Activated naive CD4-positive, alpha-beta T cell treated with anti-CD3 and anti-CD28 coated beads, Interleukin-2, amount 50 U/mL, for 72 hours (primary cell): ENCODE results near the gene SLC9B1. TPM values are rescaled to one million over a fixed set of nuclear protein-coding genes. Genes with fewer than 3 reads are reported as not detected.

Source experiments
- ATAC-seq, 2 donors: fragments of 150-1000 bp; cut with Tn5 transposase; 2 replicates each; pipeline ENCODE4 v1.10.0; 2021; ENCODE audit warnings: mild to moderate bottlenecking in 2 of 2, moderate library complexity in 2 of 2
- DNase-seq, 2 donors: peaks; one replicate each; pipeline ENCODE4 v3.0.0; 2021 to 2022; ENCODE audit warnings: low spot score in 2 of 2
- H3K27ac Mint-ChIP-seq, 2 donors: one replicate each; pipeline ENCODE4 v1.8.0; 2022; ENCODE audit warnings: mild to moderate bottlenecking in 2 of 2, mixed read lengths in 2 of 2
- H3K36me3 Mint-ChIP-seq, 2 donors: one replicate each; pipeline ENCODE4 v1.8.0; 2022; ENCODE audit warnings: mixed read lengths in 2 of 2
- H3K9me3 Mint-ChIP-seq, 2 donors: one replicate each; pipeline ENCODE4 v1.8.0; 2022; ENCODE audit warnings: mixed read lengths in 2 of 2
- total RNA-seq, 2 donors: library from RNA; stranded (reverse); gene quantifications; one replicate each; pipeline ENCODE4 v1.2.3, GENCODE V29; 2022

SLC9B1 gene
- 1 to 10 TPM; 1.4 to 1.8 TPM for total RNA-seq

DNA sequence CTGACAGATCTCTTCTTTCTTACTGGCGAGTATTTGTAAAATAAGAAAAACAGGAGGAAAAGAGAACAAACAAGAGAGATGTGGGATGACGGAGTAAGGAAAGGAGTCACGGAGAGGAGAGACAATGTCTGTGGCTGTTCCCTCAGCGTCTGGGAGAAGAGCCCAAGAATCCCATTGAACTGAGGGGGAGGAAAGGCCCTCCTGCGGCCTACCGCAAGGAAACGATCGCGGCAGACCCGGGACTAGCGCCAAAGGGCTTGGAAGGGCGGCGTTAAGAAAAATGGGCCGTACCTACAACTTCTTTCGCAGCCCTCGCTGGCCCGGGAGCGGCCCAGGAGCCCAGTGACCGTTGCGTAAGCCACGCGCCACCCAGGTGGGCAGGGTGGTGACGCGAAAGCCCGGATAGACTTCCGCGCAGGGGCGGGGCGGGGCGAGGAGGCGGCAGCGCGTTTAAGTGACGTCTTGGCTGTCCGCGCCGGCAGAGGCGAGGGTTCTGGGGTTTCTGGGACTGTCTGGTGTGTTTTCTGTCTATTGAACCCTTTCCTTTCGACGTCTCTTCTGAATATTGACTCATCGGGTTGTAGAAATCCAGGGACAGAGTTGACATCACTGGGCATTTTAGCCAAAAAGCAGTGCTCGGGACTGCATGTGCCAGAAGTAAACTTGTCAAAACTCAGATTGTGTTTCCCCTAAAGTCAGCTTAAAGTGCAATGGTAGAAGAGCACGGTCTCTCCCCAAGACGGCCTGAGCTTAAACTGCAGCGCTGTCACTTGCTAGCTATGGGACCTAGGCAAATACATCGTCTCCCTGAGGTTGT is at the start of gene SLC9B1:
Gene SLC9B1 (minus strand): TSS at position 398 of the 817 bp plus-strand sequence. CDS start 27,994 bp downstream, outside the sequence.
- DNase-seq (peak; percentile 93 to 94), ATAC-seq (peak; percentile 99)
- H3K9me3 Mint-ChIP-seq, result no peaks in the 10 kb centered on the region
- H3K36me3 Mint-ChIP-seq, result peaks cover 4 to 6% of the 10 kb centered on the region in 2 donors
- H3K27ac Mint-ChIP-seq, result peak within 1 kb of the TSS; percentile 96 to 99

DNA sequence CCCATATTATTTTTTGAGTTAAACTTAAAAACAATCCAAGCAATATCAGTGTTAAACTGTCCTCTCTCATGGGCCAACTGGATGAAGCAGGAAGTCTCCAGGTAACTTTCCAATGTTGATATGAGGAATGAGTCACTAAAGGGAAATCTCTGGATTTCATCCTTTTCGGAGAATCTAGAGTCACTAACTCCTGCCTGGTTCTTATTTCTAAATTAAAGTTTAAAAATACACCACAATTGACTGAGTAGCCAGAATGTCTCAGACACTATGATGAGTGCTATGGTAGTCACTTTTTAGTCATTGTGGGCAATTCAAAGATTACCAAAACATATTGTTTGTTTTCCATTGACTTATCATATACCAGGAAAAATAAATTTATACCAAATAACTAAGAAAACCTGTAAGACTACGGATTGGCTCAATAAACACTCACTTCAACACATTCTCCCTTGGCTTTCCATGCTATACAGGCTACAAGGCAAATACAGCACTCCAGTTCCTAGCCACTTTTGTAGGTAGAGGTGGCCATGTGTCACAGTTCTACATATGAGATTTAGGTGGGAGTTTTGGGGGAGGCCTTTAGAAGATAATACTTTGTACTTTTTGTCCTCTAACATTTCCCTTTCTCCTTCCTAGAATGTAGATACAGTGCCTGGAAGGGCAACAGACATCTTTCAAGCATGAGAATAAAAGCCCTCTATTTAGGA is 48.5 kb upstream of the SLC9B1 start:
- peak in 1 of 2 donors; percentile 73 for ATAC-seq
- H3K9me3 Mint-ChIP-seq, result no peaks in the 10 kb centered on the region
- DNase-seq, result no peak
- H3K27ac Mint-ChIP-seq, result no peak overlapping the region
- H3K36me3 Mint-ChIP-seq, result peaks cover 5 to 37% of the 10 kb centered on the region in 2 donors

DNA sequence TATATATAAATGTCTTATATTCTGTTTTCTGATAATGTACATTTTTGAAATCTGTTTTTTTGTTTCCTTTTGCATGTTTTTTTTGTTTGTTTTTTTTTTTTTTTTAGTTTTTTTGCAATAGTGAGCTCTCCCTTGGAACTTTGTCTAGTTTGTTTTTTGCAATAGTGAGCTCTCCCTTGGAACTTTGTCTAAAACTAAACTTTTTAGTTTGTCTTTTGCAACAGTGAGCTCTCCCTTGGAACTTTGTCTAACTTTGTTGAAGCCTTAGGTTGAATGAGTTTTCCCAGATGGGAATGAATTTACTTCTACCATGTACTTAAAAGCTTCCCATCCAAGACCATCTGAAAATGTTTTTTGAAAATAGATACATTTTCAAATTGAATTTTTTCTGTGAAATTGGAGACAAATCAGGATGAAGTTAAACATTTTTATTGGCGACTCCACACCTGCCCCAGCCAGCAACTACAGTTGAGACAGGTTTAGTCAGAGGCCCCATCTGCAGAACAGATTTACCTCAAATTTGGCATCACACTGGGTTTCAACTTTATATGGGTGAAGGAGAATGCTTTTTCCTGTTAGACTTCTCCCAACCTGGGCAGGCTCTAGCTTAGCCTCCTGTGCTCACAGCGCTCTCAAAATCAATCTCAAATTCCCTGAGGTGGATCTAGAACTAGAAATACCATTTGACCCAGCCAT is 41.1 kb upstream of the SLC9B1 start:
- Mint-ChIP-seq H3K36me3 (peaks cover 8 to 24% of the 10 kb centered on the region in 2 donors), H3K9me3 (no peaks in the 10 kb centered on the region), H3K27ac (peak overlapping the region in 1 of 2 donors; percentile 40)
- DNase-seq (no peak), ATAC-seq (no peak)

- Mint-ChIP-seq H3K9me3 (no peaks in the 10 kb centered on the region), H3K27ac (no peak overlapping the region), H3K36me3 (peaks cover 6 to 7% of the 10 kb centered on the region in 2 donors)
- DNase-seq (no peak), ATAC-seq (no peak)
Observed at GRCh38 chr4:103054030-103054429, 34.5 kb upstream of the SLC9B1 start.

- no peaks in the 10 kb centered on the region for H3K9me3 Mint-ChIP-seq
- H3K36me3 Mint-ChIP-seq, result peaks cover 7 to 8% of the 10 kb centered on the region in 2 donors
- no peak overlapping the region for H3K27ac Mint-ChIP-seq
- DNase-seq (no peak), ATAC-seq (no peak)
Observed at GRCh38 chr4:103052779-103053178, 33.3 kb upstream of the SLC9B1 start.

GRCh38 chr4:103052145-103052544 is 32.6 kb upstream of the SLC9B1 start:
- H3K27ac Mint-ChIP-seq, result no peak overlapping the region
- no peak for DNase-seq
- peaks cover 8 to 11% of the 10 kb centered on the region in 2 donors for H3K36me3 Mint-ChIP-seq
- ATAC-seq, result no peak
- no peaks in the 10 kb centered on the region for H3K9me3 Mint-ChIP-seq

GRCh38 chr4:103050736-103051436 is 31.4 kb upstream of the SLC9B1 start:
- Mint-ChIP-seq H3K27ac (peak overlapping the region; percentile 51 to 75), H3K36me3 (peaks cover 16 to 19% of the 10 kb centered on the region in 2 donors), H3K9me3 (no peaks in the 10 kb centered on the region)
- ATAC-seq, result peak; percentile 41 to 60
- no peak for DNase-seq

DNA sequence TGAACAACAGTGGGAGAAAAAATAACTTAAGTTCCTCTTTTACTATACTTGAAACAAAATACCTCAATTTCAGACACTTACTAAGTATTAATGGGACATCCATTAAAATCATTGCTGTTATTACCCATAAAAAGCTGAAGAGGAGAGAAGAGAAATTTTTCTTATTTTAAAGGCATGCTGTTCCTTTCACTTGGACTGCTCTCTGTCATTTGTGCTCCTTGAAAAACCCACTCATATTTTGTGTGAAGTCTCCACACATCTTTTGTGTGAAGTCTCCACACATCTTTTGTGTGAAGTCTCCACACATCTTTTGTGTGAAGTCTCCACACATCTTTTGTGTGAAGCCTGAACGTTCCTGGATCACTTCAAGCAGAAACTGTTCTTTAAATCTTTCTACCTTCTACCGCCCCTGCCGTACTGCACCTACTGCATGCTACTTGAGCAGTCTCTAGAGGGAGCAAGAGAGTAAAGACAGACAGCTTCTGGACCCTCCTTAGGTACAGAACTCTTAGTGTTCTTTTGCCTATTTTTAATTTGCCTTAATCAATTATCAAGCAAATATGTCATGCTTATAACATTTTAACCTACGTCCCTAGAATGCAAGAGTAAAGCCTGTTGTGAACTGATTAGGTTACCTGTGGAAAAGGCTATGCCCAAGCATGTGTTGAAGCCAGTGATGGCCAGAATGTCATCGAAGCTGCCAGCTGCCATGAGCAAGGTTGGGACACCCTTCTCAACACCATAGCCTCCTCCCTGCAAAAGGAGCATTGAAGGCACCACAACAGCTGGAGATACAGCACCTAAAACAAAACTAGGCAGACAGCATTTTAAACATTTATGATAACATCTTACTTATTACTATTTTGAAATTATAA is 27.1 kb upstream of the SLC9B1 start:
- H3K9me3 Mint-ChIP-seq, result no peaks in the 10 kb centered on the region
- DNase-seq, result peak in 1 of 2 donors; percentile 24
- ATAC-seq, result peak; percentile 88 to 90
- peaks cover 20 to 23% of the 10 kb centered on the region in 2 donors for H3K36me3 Mint-ChIP-seq
- H3K27ac Mint-ChIP-seq, result no peak overlapping the region

DNA sequence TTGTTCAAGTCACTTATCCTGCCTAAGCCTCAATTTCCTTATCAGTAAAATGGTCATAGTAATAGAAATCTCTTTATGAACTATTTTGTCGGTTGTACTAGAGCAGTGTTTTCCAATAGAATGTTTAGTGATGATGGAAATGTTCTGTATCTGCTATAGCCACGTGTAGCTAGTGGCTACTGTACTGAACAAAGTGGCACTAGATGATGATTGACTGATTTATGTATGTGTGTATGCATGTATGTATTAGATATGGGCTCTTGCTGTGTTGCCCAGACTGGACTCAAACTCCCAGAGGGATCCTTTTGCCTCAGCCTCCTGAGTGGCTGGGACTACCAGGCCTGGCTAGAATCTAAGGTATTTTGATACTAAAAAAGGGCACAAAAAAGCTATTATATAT is 24.7 kb upstream of the SLC9B1 start:
- DNase-seq (no peak), ATAC-seq (no peak)
- Mint-ChIP-seq H3K36me3 (peaks cover 17 to 20% of the 10 kb centered on the region in 2 donors), H3K9me3 (no peaks in the 10 kb centered on the region), H3K27ac (no peak overlapping the region)

DNA sequence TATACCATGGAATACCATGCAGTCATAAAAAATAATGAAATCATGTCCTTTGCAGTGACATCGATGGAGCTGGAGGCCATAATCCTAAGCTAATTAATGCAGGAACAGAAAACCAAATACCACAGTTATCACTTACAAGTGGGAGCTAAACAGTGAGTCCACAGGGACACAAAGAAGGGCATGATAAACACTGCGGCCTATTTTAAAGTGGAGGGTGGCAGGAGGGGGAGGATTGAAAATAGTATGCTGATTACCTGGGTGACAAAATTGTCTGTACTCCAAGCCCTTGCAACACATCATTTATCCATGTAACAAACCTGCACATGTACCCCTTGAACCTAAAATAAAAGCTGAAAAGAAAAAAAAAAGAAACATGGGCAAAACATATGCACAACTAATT is 16.7 kb upstream of the SLC9B1 start:
- no peak overlapping the region for H3K27ac Mint-ChIP-seq
- DNase-seq, result no peak
- peaks cover 11 to 13% of the 10 kb centered on the region in 2 donors for H3K36me3 Mint-ChIP-seq
- H3K9me3 Mint-ChIP-seq, result no peaks in the 10 kb centered on the region
- ATAC-seq, result no peak

GRCh38 chr4:103032574-103032973 is 13.1 kb upstream of the SLC9B1 start:
- Mint-ChIP-seq H3K36me3 (peaks cover 11 to 13% of the 10 kb centered on the region in 2 donors), H3K9me3 (no peaks in the 10 kb centered on the region), H3K27ac (no peak overlapping the region)
- no peak for DNase-seq
- ATAC-seq, result peak in 1 of 2 donors; percentile 40

DNA sequence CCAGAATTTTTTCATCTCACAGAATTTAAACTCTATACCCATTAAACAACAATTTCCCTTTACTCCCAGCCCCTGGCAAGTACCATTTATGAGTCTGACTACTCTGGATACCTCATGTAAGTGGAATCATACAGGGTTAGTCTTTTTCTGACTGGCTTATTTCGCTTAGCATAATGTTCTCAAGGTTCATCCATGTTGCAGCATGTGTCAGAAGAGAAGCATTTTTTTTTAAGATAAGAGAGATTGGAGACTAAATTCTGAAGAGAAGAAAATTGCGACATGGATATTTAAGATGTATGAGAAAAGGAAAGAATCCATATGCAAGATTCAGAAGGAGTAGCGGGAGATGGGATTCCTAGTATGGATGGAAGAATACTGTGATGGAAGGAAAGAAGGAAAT is 11.3 kb upstream of the SLC9B1 start:
- no peak for ATAC-seq
- DNase-seq, result no peak
- Mint-ChIP-seq H3K9me3 (no peaks in the 10 kb centered on the region), H3K27ac (no peak overlapping the region), H3K36me3 (peaks cover 7% of the 10 kb centered on the region in 2 donors)

DNA sequence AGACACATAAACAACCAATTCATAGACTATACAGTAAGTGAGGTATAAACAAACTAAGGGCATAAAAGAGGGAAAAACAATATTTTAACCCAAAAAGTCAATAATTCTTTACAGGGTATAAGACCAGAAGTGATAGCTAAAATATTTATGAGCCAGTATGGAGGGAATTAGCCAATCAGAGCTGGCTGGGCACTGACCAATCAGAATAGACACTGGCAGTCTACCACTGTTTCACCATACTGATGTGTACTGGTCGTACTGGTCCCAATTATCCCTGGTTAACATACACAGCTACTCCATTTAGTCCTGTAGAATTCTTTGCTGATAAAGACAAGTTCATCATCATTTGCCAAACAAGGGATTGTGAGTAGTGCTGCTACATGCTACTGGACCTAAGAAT is 9.8 kb upstream of the SLC9B1 start:
- ATAC-seq (no peak), DNase-seq (no peak)
- H3K36me3 Mint-ChIP-seq, result no peaks in the 10 kb centered on the region
- H3K27ac Mint-ChIP-seq, result no peak overlapping the region
- H3K9me3 Mint-ChIP-seq, result no peaks in the 10 kb centered on the region

- DNase-seq (no peak), ATAC-seq (no peak)
- Mint-ChIP-seq H3K27ac (no peak overlapping the region), H3K36me3 (no peaks in the 10 kb centered on the region), H3K9me3 (no peaks in the 10 kb centered on the region)
Observed at GRCh38 chr4:103026868-103027267, 7.4 kb upstream of the SLC9B1 start.

DNA sequence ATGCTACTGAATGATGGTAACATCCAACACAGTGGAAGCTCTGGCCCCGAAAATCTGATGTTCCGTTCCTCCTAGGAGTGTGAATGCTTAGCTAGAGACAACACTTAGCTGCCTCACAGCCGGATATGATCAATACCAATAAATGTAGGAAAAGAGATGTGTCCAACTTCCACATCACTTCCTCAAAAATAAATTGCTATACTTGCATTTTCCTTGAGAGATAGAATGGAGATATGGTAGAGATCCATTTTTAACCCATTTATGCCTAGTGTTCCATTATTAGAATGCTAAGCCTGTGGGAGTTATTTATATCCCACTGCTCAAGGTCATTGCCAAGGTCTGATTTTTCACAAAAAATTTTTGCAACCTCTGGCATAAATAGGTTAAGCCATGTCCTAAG is 5.5 kb upstream of the SLC9B1 start:
- H3K27ac Mint-ChIP-seq, result no peak overlapping the region

GRCh38 chr4:103021120-103021519 is 1.6 kb upstream of the SLC9B1 start:
- Mint-ChIP-seq H3K27ac (no peak overlapping the region), H3K9me3 (no peaks in the 10 kb centered on the region), H3K36me3 (peaks cover 4 to 6% of the 10 kb centered on the region in 2 donors)
- DNase-seq, result no peak
- ATAC-seq, result no peak

More for the DNA sequence above, 5.5 kb upstream of the SLC9B1 start:
- no peaks in the 10 kb centered on the region for H3K36me3 Mint-ChIP-seq
- DNase-seq, result no peak
- ATAC-seq, result no peak
- no peaks in the 10 kb centered on the region for H3K9me3 Mint-ChIP-seq
